RCC 7860 (cell line): ENCODE results near the gene TRIM42.

ENCODE experiments used
- DNase-seq: peaks from one replicate; pipeline ENCODE4 v3.0.0-alpha.2; 2015; ENCODE audit warnings: low spot score
- FAIRE-seq: peaks from 2 replicates; lab custom pipeline; 2012; peaks lifted over from hg19 to GRCh38; lab: Jason Lieb, UNC

Gene TRIM42

GRCh38 chr3:140709751-140710150 is 31.9 kb downstream of the TRIM42 start:
- FAIRE-seq (no peak), DNase-seq (no peak)

DNA sequence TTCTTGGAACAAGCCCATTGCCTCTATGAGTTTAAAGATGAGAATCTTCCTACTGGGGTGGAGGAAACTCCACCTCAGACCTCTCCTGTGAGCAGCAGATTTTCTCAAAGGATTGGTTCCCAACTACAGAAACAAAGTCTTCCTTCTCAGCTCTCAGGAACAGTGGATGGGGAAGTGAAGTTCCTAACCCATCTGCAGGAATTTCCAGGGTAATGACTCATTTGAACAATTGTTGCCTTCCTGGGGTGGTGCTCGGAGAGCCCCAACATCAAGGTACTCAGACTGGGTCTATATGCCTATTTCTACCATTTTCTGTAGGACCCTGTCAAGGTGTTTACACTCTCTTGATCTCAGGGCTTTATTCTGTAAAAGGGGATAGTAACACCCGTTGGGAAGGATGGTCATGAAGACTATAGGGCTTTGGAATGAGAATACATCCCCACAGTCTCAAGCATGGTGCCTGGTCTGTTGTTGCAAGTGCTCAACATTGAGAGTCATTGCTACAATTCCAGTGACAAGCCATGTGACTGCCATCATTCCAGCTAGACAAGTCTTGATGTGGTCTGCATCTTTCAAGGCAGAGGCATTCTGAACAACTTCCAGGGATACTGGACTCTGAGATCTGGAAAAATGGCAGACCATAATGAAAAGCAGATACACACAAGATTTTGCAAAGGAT is 33.0 kb downstream of the TRIM42 start:
- DNase-seq, result no peak
- FAIRE-seq, result no peak

- FAIRE-seq (no peak), DNase-seq (no peak)
Measured at GRCh38 chr3:140711390-140712035, 33.6 kb downstream of the TRIM42 start.

- DNase-seq (no peak), FAIRE-seq (no peak)
Measured at GRCh38 chr3:140712301-140712700, 34.4 kb downstream of the TRIM42 start.

DNA sequence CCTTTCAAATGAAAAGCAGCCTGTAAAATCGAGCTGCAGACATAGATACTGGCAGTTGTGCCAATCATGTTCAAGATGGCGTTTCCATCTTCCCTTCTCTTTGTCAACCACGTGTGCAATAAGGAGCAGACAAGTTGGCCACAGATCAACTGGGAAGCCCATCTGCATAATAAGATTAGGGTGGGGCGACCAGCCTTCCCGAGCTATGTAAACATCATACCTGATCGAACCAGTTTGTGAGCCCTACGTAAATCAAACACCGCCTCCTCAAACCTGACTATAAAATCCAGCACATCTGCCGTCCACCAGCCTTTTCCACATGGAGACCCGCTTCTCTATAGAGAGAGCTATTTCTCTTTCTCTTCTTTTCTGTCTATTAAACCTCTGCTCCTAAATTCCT is 37.2 kb downstream of the TRIM42 start:
- FAIRE-seq (no peak), DNase-seq (no peak)

DNA sequence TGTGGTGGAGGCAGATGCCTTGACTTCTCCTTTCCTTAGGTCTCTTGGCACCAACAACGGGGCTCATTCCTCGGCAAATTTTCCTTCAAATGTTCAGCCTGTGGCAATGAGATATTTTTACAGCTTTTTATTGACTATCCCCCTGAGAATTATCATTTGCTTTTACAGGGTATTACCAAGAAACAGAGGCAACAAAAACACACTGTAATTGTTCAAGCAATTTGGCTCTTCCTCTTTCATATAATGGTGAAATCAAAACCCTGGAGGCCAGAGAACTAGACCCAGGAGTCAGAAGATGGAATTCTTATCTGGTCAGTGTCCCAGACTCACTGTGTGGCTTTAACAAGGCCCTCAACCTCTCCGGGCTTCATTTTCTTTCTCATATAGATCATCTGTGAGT is 40.1 kb downstream of the TRIM42 start:
- DNase-seq (no peak), FAIRE-seq (no peak)

DNA sequence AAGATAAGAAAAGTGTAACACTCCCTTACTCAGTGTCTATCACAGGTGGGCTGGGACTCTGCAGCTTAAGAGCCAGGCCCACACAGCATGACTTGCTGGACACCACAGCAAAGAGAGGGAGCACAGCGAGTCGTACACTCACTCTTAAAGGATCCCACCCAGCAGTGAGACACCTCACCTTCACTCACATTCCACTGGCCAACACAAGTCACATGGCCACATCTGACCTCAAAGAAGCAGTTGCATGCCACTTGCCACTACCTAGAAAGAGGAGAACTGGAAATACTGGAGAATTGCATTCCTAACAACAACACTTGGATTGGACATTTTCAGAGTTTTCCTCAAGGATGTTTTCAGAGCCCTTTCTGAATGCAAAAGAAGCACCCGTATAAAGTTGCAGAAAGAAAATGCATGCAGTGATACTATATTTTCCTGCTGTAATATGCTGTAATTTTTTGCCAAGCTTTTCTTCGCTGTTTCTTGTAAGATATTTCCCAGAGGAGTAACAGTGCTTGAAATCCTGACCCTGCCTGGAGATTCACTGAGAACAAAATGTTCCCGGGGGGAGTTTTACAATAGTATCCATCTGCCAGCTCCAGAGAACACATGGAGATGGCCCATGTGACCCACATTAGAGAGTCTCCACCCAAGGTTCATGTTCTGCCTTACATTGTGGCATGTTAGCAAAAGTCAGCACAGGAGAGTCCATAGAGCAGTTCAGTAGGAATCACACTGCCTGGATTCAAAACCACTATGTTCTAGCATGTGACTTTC is 42.2 kb downstream of the TRIM42 start:
- DNase-seq (no peak), FAIRE-seq (no peak)

DNA sequence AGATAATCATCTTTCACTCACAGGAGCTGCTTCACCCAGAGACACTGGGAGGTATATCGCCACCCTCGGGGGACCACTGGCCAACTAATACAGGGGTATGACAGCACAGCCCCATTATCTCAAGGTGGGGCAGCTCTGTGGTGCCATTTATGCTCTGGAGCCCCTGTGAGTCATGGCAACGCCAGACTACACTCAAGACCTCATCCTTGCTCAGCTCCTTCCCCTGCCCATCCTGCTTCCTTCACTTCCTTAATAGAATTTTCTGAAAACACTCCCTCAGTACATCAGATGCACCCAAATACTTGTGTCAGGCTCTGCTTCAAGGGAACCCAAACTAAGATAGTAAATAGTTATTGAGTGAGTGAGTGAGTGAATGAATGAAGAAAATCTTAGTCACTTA is 45.7 kb downstream of the TRIM42 start:
- no peak for FAIRE-seq
- no peak for DNase-seq

DNA sequence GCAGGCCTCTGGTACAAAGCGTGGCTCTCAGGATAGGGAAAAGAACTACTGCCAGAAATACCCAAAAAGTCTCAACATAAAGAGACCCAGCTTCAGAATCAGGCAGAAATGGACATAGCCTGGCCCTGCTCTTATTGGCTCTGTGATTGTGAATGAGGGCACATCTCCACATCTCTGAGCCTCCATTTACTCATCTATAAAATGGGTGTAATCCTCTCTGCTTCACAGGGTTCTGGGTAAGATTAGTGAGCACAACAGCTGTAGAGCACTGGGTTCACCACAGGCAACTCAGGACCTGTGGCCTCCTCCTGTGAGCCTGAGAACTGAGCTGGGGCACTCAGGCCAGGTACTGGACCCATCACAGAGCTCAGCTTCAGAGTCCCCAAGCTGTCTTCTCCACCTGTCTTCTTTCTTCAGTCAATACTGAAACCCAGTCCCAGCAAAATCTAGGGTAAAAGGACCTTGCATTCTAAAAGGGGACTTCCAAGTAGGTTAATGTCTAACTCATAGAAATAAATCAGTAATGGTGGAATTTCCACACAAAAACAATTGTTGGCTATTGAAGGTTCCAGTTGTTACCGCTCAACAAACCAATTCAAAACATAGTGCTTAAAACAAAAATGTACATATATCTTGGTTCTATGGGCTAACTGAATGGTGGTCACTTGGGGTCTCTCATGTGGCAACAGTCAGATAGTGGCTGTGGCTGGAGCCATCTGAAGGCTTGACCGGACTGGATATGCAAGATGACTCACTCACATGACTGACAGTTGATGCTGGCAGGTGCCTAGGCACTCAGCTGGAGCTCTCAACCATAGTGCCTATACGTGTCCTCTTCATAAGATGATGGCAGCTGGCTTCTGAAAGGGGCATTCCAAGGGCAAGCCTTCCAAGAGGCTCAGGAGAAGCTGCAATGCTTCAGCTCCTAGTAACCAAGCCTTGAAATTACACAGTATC is 47.3 kb downstream of the TRIM42 start:
- FAIRE-seq, result no peak
- DNase-seq, result peak; percentile 39

DNA sequence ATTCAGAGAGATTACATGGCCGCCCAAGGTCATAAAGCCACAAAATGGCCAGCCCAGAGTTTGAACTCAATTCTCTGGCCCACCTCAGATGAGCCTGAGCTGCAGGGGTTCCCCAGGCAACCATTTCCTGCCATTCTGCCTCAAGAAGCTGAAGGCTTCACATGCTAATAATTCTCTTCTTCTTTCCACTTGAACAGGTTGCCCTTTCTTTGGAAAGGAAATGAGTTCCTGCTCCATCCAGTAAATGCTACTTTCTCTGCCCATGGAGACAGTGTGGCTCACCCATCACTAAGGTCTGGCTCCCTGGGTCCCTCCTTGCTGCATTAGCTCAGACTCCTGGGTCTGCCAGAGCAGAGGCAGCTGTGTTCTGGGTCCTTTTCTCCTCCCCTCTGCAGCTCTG is 48.2 kb downstream of the TRIM42 start:
- no peak for DNase-seq
- FAIRE-seq, result no peak

DNA sequence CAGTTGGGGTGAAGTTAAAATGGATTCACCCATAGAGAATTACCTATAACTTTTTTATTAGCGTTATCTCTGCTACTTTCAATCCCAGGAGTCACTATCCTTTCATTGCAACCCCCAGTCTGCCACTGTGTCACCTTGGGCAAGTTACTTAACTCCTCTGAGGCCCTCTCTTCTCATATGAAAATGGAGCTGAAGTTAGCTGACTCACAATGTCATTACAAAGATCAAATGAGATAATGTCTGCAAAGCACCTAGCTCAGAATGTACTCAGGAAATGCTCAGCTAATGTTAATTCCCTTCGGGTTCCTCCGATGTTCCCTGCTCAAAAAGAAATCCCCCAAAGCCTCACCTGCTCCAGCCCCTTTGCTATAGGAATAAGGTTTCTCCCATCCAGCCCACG is 50.0 kb downstream of the TRIM42 start:
- FAIRE-seq (no peak), DNase-seq (no peak)

DNA sequence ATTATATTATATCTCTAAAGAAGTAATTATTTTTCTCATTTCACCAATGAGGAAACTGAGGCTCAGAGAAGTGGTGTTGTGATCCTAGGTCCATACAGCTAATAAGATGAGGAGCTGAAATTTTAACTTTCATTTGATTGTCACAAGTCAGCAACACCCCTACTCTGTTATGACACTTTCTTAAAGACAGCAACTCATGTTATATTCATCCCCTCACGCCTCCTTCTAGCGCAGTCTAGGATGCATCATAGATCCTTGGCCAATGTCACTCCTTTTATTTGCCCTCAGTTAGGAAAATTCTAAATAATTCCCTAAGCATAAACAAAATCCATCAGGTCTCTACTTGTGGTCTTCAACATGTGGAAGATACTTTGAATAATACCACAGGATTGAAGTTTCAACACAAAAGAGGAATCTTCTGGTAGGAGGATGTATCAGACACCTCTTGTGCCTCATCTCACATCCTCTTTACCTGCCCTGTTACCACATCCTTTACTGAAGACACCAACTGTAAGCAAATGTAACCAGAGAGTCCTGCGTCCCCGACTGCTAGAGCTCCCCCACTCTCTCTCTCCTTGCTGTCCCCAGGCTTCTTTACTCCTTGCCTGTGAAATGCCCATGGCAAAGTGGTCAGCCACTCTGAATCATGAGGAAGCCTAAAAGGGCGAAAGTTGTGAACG is 53.7 kb downstream of the TRIM42 start:
- no peak for FAIRE-seq
- DNase-seq, result no peak

DNA sequence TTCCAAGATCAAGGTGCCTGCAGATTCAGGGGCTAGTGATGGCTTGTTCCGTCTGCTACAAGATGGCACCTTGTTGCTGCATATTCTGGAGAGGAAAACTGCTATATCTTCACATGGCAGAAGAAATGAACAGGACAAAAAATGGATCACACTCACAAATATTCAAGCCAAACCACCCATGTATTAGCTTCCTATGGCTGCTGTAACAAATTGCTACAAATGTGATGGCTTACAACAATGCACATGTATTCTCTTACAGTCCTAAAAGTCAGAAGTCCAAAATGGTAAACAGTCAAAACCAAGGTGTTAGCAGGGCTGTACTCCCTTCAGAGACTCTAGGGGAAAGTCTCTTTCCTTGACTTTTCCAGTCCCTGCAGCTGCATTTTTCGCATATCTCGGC is 55.8 kb downstream of the TRIM42 start:
- DNase-seq, result no peak
- FAIRE-seq, result no peak

DNA sequence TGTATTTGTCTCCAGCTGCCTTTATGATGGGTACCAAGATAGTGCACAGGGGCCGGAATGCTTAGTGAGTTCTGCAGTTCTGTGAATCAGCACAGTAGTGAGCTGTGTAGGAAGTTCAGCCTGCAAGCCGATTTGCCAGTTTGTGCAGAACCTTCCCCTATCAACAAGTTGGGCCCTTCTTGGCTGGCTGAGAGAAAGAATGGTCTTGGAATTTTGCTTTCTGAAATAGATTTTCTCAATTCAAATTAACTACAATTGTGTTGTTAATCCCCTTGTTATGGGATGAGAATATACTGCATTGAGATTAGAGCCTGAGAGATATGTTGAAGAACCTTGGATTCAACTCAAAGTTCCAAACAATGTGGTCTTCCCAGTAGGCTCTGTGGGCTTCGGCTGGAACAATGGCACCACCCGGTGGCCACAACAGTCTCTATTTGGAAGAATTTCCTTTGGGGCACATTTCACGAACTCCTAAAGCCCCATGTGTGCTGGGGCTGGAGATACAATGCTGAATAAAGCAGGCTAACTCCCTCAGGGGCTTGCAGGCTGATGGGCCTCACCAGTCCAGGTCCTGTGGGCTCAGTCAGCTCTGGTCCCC is 59.1 kb downstream of the TRIM42 start:
- DNase-seq (no peak), FAIRE-seq (no peak)

DNA sequence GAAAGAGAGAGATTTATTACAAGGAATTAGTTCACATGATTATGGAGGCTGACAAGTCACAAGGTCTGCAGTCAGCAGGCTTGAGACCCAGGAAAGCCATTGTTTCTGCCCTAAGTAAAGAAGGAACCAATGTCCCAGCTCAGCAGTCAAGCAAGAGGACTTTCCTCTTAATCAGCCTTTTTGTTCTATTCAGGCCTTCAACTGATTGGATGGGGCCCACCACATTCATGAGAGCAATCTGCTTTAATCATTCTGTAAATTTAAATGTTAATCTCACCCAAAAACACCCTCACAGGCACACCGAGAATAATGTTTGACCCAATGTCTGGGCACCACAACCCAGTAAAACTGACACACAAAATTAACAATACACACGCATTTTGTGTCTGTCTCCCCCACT is 64.3 kb downstream of the TRIM42 start:
- no peak for FAIRE-seq
- no peak for DNase-seq

DNA sequence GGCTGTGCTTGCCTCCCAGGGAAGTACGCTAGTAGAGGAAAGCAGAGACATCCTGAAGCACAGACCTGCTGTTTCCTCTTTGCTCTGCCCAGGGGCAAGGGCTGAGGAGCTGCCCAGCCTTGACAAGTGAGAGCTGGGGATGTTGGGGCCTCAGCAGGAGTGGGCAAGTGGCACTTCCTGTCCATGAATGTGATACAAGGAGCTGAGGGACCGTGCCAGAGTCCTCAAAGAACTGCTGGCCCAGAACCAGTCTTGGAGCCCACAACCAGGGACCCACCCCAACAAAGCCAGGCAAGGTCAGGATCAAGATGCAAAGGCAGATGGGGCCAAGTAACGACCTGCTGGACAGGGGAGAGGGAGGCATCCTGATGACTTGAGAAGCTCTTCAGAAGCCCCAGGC is 70.3 kb downstream of the TRIM42 start:
- FAIRE-seq, result no peak
- no peak for DNase-seq

DNA sequence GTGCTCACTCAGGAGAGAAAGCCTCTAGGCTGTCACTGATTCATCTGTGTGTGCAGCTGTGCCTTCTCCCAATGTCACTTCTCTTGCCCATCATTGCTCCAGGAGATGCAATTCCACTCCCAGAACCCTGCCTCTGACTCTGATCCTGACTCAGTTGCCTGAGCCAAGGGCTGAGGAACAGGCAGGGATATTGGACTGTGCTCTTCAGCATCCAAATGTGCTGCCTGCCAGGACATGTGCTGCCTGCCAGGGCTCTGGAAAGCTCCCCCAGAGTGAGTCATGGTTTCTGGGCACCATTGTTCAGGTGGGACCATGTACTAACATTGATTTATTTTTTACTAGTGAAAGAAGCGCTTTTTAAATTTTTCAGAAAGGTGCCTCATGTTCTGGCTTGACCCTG is 71.0 kb downstream of the TRIM42 start:
- DNase-seq, result no peak
- FAIRE-seq, result no peak
